ENCODE results near the gene SEC16B.

Gene SEC16B

GRCh38 chr1:177897998-177898654, 71.7 kb downstream of the SEC16B start:
- no peak for DNase-seq

GRCh38 chr1:177897281-177897997, 72.4 kb downstream of the SEC16B start:
- no peak for DNase-seq
